ENCODE measurements around the gene AGAP3. TPM values are rescaled to one million over a fixed set of nuclear protein-coding genes. Genes with fewer than 3 reads are reported as not detected.

The AGAP3 gene
- total RNA-seq, 1 experiment from 2014 or later, result 63.3 TPM

- peak overlapping the region; percentile 48 for H3K4me3 ChIP-seq (ENCODE audit: insufficient read depth, low read depth, low read length)
- peaks cover 71% of the 10 kb centered on the region for H3K27me3 ChIP-seq (ENCODE audit: control insufficient read depth, insufficient read depth, low read length)
- no peaks in the 10 kb centered on the region for H3K36me3 ChIP-seq (replicated peaks; ENCODE audit: control insufficient read depth, insufficient read depth, low read length)
- peak; percentile 83 for DNase-seq
Measured at GRCh38 chr7:151166629-151167196, 80.4 kb downstream of the AGAP3 start.

GRCh38 chr7:151167197-151167961 is 81.1 kb downstream of the AGAP3 start, which contains the start of gene GBX1:
Gene GBX1, minus strand, starts transcription at chr7:151167694. Its CDS starts 146 bp downstream, at chr7:151167548.
- H3K4me3 ChIP-seq (ENCODE audit: insufficient read depth, low read depth, low read length), result peak within 1 kb of the TSS; percentile 48
- DNase-seq, result peak; percentile 93

GRCh38 chr7:151168003-151168786 is 81.9 kb downstream of the AGAP3 start:
- Histone ChIP-seq H3K4me3 (ENCODE audit: insufficient read depth, low read depth, low read length) (peak overlapping the region; percentile 48), H3K36me3 (replicated peaks; ENCODE audit: control insufficient read depth, insufficient read depth, low read length) (no peaks in the 10 kb centered on the region), H3K27me3 (ENCODE audit: control insufficient read depth, insufficient read depth, low read length) (peaks cover 75% of the 10 kb centered on the region)
- DNase-seq, result peak; percentile 96

More at GRCh38 chr7:151167197-151167961, 81.1 kb downstream of the AGAP3 start, which contains the start of gene GBX1:
- no peaks in the 10 kb centered on the region for H3K36me3 ChIP-seq (replicated peaks; ENCODE audit: control insufficient read depth, insufficient read depth, low read length)
- peaks cover 74% of the 10 kb centered on the region for H3K27me3 ChIP-seq (ENCODE audit: control insufficient read depth, insufficient read depth, low read length)

GRCh38 chr7:151168787-151169162 is 82.5 kb downstream of the AGAP3 start:
- DNase-seq, result no peak
- Histone ChIP-seq H3K4me3 (ENCODE audit: insufficient read depth, low read depth, low read length) (no peak overlapping the region), H3K36me3 (replicated peaks; ENCODE audit: control insufficient read depth, insufficient read depth, low read length) (no peaks in the 10 kb centered on the region), H3K27me3 (ENCODE audit: control insufficient read depth, insufficient read depth, low read length) (peaks cover 73% of the 10 kb centered on the region)

- peaks cover 40% of the 10 kb centered on the region for H3K27me3 ChIP-seq (ENCODE audit: control insufficient read depth, insufficient read depth, low read length)
- H3K36me3 ChIP-seq (replicated peaks; ENCODE audit: control insufficient read depth, insufficient read depth, low read length), result no peaks in the 10 kb centered on the region
- DNase-seq, result peak; percentile 95
- no peak overlapping the region for H3K4me3 ChIP-seq (ENCODE audit: insufficient read depth, low read depth, low read length)
Measured at GRCh38 chr7:151172273-151173141, 86.2 kb downstream of the AGAP3 start.

- H3K27me3 ChIP-seq (ENCODE audit: control insufficient read depth, insufficient read depth, low read length), result peaks cover 31% of the 10 kb centered on the region
- no peak overlapping the region for H3K4me3 ChIP-seq (ENCODE audit: insufficient read depth, low read depth, low read length)
- peak; percentile 49 for DNase-seq
- H3K36me3 ChIP-seq (replicated peaks; ENCODE audit: control insufficient read depth, insufficient read depth, low read length), result no peaks in the 10 kb centered on the region
Measured at GRCh38 chr7:151173386-151174245, 87.3 kb downstream of the AGAP3 start.

- Histone ChIP-seq H3K27me3 (ENCODE audit: control insufficient read depth, insufficient read depth, low read length) (peaks cover 22% of the 10 kb centered on the region), H3K36me3 (replicated peaks; ENCODE audit: control insufficient read depth, insufficient read depth, low read length) (no peaks in the 10 kb centered on the region), H3K4me3 (ENCODE audit: insufficient read depth, low read depth, low read length) (no peak overlapping the region)
- peak; percentile 85 for DNase-seq
Measured at GRCh38 chr7:151174246-151175046, 88.2 kb downstream of the AGAP3 start.

- no peaks in the 10 kb centered on the region for H3K36me3 ChIP-seq (replicated peaks; ENCODE audit: control insufficient read depth, insufficient read depth, low read length)
- H3K4me3 ChIP-seq (ENCODE audit: insufficient read depth, low read depth, low read length), result no peak overlapping the region
- peaks cover 15% of the 10 kb centered on the region for H3K27me3 ChIP-seq (ENCODE audit: control insufficient read depth, insufficient read depth, low read length)
- peak; percentile 38 for DNase-seq
Measured at GRCh38 chr7:151175047-151175792, 88.9 kb downstream of the AGAP3 start.

- H3K36me3 ChIP-seq (replicated peaks; ENCODE audit: control insufficient read depth, insufficient read depth, low read length), result no peaks in the 10 kb centered on the region
- H3K27me3 ChIP-seq (ENCODE audit: control insufficient read depth, insufficient read depth, low read length), result peaks cover 13% of the 10 kb centered on the region
- H3K4me3 ChIP-seq (ENCODE audit: insufficient read depth, low read depth, low read length), result no peak overlapping the region
- DNase-seq, result peak; percentile 90
Measured at GRCh38 chr7:151175793-151176311, 89.6 kb downstream of the AGAP3 start.

- Histone ChIP-seq H3K27me3 (ENCODE audit: control insufficient read depth, insufficient read depth, low read length) (peaks cover 13% of the 10 kb centered on the region), H3K4me3 (ENCODE audit: insufficient read depth, low read depth, low read length) (no peak overlapping the region), H3K36me3 (replicated peaks; ENCODE audit: control insufficient read depth, insufficient read depth, low read length) (no peaks in the 10 kb centered on the region)
- DNase-seq, result no peak
Measured at GRCh38 chr7:151176401-151176800, 90.1 kb downstream of the AGAP3 start.

- H3K27me3 ChIP-seq (ENCODE audit: control insufficient read depth, insufficient read depth, low read length), result peaks cover 9% of the 10 kb centered on the region
Measured at GRCh38 chr7:151177310-151177709, 91.0 kb downstream of the AGAP3 start.

GRCh38 chr7:151178236-151178635 is 92.0 kb downstream of the AGAP3 start:
- Histone ChIP-seq H3K36me3 (replicated peaks; ENCODE audit: control insufficient read depth, insufficient read depth, low read length) (no peaks in the 10 kb centered on the region), H3K4me3 (ENCODE audit: insufficient read depth, low read depth, low read length) (no peak overlapping the region), H3K27me3 (ENCODE audit: control insufficient read depth, insufficient read depth, low read length) (peaks cover 6% of the 10 kb centered on the region)
- no peak for DNase-seq

More at GRCh38 chr7:151177310-151177709, 91.0 kb downstream of the AGAP3 start:
- Histone ChIP-seq H3K4me3 (ENCODE audit: insufficient read depth, low read depth, low read length) (no peak overlapping the region), H3K36me3 (replicated peaks; ENCODE audit: control insufficient read depth, insufficient read depth, low read length) (no peaks in the 10 kb centered on the region)
- no peak for DNase-seq

Measured in H7 (cell line).